SJSA1 (cell line): Measurements from ENCODE around the gene BSN. TPM values are rescaled to one million over a fixed set of nuclear protein-coding genes. Genes with fewer than 3 reads are reported as not detected.
"Not testable (repeated sequence)": the region's sequence is repeated elsewhere in the genome, so short reads cannot be mapped to it uniquely, and the experiment has no call there.

Experiments
- DNase-seq, 2 experiments: peaks; one replicate each; pipeline ENCODE4 v3.0.0-alpha.2; 2015 to 2020; ENCODE audit warnings: low spot score in 2 of 2, low read depth in 1 of 2
- H3K27ac ChIP-seq: fragments of 250-450 bp; sonication (Bioruptor Pico); 2 replicates; pipeline ENCODE4 v1.5.1; 2020; ENCODE audit warnings: mild to moderate bottlenecking, moderate library complexity
- H3K27me3 ChIP-seq: fragments of 250-450 bp; sonication (Bioruptor Pico); replicated peaks from 2 replicates; pipeline ENCODE4 v1.5.1; 2020; ENCODE audit warnings: mild to moderate bottlenecking, moderate library complexity
- H3K36me3 ChIP-seq: fragments of 250-450 bp; sonication (Bioruptor Pico); 2 replicates; pipeline ENCODE4 v1.5.1; 2020; ENCODE audit warnings: mild to moderate bottlenecking
- H3K4me1 ChIP-seq: fragments of 250-450 bp; sonication (Bioruptor Pico); replicated peaks from 2 replicates; pipeline ENCODE4 v1.6.1; 2021; ENCODE audit warnings: mild to moderate bottlenecking
- H3K4me3 ChIP-seq: fragments of 250-450 bp; sonication (Bioruptor Pico); 2 replicates; pipeline ENCODE4 v1.5.1; 2020; ENCODE audit warnings: mild to moderate bottlenecking
- H3K9me3 ChIP-seq: fragments of 250-450 bp; sonication (Bioruptor Pico); replicated peaks from 2 replicates; pipeline ENCODE4 v1.5.1; 2020; ENCODE audit warnings: mild to moderate bottlenecking
- total RNA-seq: library from RNA; depleted of rRNA; stranded (reverse); fragments of >200 nt; shearing (Covaris generic); gene quantifications from 2 replicates; pipeline ENCODE4 v1.2.3, GENCODE V29; 2014

Gene BSN
- total RNA-seq, 1 experiment from 2014 or later, result 0.05 TPM

DNA sequence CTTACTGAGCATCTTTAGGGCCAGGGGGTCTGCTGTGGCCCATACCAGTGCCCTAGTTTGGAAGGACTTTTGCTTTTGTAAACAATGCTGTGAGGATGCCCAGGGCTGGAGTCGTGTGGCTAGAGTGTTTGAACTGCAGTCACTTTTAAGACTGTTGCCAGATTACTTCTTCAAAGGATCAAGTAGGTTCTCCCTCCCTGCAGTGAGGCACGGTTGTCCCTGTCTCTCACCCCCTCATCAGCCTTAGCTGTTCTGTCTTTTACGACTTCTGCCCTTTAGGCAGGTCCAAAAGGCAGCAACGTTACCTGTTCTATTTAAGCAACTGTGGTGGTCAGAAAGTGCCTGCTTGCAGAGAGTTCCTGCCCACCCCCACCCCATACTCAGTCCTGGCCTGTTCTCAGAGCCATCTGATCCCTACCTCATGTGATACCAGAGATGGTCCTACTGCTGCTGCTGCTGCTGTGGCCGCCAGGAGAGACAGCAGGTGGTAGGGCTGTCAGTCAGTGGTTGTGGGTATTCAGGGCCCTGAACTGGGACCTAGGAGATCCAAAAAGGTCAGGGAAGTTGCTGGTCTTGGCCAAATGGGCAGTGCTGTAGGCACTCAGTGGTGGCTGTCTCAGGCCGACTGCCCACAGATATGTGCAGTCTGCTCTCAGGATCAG lies 140.3 kb downstream of the BSN start:
- H3K4me1 ChIP-seq, H3K4me3 ChIP-seq, H3K27ac ChIP-seq, H3K9me3 ChIP-seq, H3K36me3 ChIP-seq, DNase-seq, H3K27me3 ChIP-seq: not testable (repeated sequence)

DNA sequence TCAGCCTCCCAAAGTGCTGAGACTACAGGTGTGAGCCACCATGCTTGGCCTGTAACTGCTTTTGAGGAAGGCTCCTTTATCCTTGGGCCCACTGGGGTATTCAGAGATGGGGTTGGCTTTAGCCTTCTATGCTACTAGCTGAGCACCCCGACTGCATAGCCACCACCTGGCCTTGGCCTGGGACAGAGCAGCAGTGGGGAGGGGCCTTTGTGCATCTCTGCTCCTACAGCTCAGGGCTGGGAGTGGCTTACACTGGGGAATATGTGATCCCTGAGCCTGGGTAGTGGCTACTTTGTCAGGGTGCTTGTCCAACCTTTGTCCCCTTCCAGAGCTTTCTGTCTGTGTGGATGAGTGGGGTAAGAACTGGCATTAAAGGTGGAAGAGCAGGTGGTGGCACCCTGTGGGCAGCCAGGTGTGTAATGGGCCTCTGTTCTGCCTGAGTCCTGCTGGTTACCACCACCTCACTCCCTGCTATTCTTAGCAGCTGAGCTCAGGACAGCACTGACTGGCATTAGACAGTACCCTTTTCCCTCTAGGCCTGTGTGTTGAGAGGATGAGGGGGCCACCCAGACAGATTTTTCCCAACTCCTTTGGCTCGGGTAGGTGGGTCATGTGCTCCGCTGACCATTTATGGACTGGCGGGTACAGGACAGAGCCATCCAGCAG lies 141.2 kb downstream of the BSN start:
- H3K27me3 ChIP-seq, H3K4me1 ChIP-seq, H3K4me3 ChIP-seq, H3K36me3 ChIP-seq, DNase-seq, H3K9me3 ChIP-seq, H3K27ac ChIP-seq: not testable (repeated sequence)

DNA sequence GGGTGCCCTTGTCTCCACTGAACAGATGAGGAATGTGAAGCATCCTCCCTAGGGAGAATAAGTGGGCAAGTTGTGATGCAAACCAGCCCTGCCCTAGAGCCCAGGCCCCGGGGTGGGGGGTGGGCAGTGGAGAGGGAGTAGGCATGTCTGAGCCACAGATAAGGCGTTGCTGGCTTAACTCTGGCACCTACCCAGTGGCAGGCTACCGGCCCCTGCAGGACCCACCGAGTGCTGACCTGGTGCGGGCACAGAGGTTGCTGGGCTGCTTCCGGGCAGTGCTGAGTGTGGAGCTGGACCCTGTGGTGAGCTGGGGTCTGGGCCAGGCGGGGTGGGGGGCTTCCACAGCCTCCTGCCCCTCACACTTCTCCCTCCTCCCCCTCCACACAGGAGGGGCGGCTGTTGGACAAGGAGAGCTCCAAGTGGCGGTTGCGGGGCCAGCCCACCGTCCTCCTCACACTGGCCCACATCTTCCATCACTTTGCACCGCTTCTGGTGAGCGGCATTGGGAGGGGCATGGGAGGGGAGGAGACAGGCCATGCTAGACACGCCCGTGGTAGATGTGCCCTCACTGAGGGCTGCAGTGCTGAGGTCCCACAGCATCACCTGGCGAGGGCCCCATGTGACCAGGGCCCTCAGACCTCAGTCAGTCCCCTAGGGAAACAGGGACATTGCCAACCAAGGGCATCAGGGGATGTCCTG lies 145.2 kb downstream of the BSN start:
- no peak for DNase-seq
- Histone ChIP-seq H3K27me3 (no peaks in the 10 kb centered on the region), H3K9me3 (no peaks in the 10 kb centered on the region), H3K4me3 (no peak overlapping the region), H3K27ac (no peak overlapping the region), H3K4me1 (no peaks in the 10 kb centered on the region), H3K36me3 (peaks cover 11% of the 10 kb centered on the region)

DNA sequence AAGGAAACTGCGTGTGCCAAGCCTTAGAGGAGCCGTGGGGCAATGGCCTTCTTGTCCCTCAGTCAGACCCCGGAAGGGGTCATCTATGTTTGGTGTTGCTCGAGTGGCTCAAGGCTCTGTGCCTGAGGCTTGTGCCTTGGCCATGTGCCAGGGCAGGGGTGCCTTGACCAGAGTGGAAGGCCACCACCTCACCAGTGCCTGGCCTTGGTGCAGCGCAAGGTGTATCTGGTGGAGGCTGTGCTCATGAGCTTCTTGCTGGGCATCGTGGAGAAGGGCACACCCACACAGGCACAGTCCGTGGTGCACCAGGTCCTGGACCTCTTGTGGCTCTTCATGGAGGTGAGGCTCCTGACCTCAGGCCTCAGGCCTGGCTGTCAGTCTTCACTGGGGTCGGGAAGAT lies 145.7 kb downstream of the BSN start:
- no peaks in the 10 kb centered on the region for H3K4me1 ChIP-seq
- no peaks in the 10 kb centered on the region for H3K9me3 ChIP-seq
- H3K27ac ChIP-seq, result no peak overlapping the region
- H3K36me3 ChIP-seq, result peaks cover 11% of the 10 kb centered on the region
- no peak overlapping the region for H3K4me3 ChIP-seq
- H3K27me3 ChIP-seq, result no peaks in the 10 kb centered on the region
- no peak for DNase-seq

DNA sequence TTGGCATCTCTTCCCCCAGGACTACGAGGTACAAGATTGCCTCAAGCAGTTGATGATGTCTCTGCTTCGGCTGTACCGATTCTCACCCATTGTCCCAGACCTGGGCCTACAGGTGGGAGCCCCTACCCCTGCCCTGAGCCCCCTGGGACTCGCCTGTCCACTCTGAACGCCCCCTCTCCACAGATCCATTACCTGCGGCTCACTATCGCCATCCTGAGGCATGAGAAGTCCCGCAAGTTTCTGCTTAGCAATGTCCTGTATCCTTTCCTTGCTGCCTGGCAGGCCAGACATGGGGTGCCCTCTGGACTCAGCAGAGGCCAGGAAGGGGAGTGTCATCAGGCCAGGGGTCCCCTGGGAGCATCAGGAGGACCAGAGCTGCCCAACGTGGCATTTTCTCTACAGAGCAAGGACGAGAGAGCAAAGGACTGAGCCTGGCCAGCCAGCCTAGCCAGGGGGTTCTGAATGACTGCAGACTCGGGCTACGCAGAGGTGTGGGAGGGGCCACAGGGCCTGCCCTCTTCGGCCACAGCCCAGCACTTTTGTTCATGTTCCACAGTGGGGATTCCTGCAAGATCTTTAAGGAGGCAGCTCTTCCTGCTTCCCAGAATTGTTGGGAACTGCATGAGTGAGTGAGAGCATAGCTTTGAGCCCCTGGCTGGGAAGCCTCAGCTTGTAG lies 146.3 kb downstream of the BSN start:
- Histone ChIP-seq H3K4me1 (no peaks in the 10 kb centered on the region), H3K27ac (no peak overlapping the region), H3K27me3 (no peaks in the 10 kb centered on the region), H3K9me3 (no peaks in the 10 kb centered on the region), H3K36me3 (peaks cover 11% of the 10 kb centered on the region), H3K4me3 (no peak overlapping the region)
- DNase-seq, result no peak

DNA sequence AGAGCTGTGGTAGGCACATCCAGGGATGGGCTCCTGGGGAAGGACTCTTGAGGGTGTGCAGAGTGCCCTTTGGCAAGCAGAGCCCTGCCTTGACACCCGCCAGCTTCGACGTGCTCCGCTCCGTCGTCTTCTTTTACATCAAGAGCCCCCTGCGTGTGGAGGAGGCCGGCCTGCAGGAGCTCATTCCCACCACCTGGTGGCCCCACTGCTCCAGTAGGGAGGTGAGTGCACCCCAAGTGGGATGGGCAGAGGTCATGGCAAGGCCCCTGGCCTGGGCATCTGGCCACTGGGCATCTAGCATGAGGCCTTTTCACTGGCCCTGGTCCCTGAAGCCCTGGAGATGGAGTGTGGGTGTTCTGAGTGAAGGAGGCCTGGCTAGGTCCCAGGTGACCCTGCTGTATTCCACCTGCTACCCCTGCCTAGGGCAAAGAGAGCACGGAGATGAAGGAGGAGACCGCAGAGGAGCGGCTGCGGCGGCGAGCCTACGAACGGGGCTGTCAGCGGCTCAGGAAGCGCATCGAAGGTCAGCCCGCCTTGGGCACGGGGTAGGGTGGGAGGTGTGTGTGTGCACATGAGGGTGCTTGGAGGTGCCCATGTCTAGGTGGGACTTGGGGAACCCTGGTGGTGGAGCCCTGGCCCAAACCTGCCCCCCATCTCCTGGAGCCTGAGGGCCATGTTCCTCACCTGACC lies 147.3 kb downstream of the BSN start:
- DNase-seq, result no peak
- H3K36me3 ChIP-seq, result peaks cover 11% of the 10 kb centered on the region
- H3K27ac ChIP-seq, result no peak overlapping the region
- no peaks in the 10 kb centered on the region for H3K9me3 ChIP-seq
- no peaks in the 10 kb centered on the region for H3K4me1 ChIP-seq
- H3K27me3 ChIP-seq, result no peaks in the 10 kb centered on the region
- H3K4me3 ChIP-seq, result no peak overlapping the region

DNA sequence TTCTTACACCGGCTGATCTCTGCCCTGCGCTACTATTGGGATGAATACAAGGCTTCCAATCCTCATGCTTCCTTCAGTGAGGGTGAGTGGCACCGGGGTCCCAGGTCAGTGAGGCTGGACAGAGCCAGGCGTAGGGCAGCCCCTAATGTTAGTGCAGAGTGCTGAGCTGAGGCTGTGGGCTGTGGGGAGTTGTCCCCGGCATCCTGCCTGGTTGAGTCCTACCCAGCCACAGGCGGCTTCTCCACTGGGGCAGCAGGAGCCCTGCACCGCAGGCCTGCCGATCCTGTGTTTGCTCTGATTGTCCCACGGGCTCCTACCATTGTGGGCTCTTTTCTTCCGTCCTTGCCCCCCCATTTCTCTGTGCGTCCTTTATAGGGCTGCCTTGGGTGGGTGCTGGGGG lies 148.4 kb downstream of the BSN start:
- H3K36me3 ChIP-seq, result peaks cover 11% of the 10 kb centered on the region
- no peaks in the 10 kb centered on the region for H3K27me3 ChIP-seq
- H3K9me3 ChIP-seq, result no peaks in the 10 kb centered on the region
- no peak overlapping the region for H3K27ac ChIP-seq
- H3K4me1 ChIP-seq, result no peaks in the 10 kb centered on the region
- DNase-seq, result no peak
- H3K4me3 ChIP-seq, result no peak overlapping the region

DNA sequence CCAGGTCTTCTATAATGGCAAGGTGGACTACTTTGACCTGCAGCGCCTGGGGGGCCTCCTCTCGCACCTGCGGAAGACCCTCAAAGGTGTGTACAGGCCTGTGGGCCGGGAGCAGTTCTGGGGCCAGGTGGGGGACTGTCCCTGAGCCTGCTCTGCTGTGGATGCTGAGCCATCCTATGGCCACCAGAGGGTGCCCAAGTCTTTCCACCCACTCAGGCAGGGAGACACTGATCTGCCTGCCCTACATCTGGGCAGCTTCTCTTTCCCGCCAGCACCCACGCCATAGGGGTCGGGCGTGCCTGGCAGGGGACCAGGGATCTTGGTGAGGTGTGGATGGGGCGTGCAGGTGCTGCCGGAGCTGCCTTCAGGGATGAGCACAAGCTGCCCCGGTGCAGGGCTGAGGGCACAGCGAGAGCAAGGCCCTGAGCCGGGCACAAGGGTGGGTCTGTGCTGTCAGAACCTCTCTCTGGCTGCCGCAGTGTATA lies 149.2 kb downstream of the BSN start:
- peak; percentile 28 to 62 for DNase-seq

DNA sequence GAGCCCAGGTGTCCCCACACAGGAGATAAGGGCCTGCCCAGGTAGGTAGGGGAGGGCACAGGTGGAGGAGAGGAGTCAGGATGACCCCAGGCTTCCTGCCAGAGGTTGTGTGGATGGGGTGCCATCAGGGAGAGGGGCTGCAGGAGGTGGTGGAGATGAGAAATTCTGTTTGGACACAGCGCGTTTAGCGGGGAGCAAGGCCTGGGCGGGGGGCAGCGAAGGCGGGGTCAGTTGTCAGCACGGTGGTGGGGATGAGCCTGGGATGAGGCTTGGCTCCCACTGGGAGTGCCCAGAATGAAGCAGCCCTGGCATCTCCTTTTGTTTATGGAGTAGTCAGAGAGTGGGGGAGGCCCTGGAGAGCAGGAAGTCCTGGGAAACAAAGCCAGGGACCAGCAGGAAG lies 149.7 kb downstream of the BSN start:
- no peaks in the 10 kb centered on the region for H3K9me3 ChIP-seq
- no peak overlapping the region for H3K4me3 ChIP-seq
- no peaks in the 10 kb centered on the region for H3K27me3 ChIP-seq
- H3K4me1 ChIP-seq, result no peaks in the 10 kb centered on the region
- peaks cover 11% of the 10 kb centered on the region for H3K36me3 ChIP-seq
- DNase-seq, result no peak
- no peak overlapping the region for H3K27ac ChIP-seq

More for the DNA sequence above, 149.2 kb downstream of the BSN start:
- H3K4me1 ChIP-seq, result no peaks in the 10 kb centered on the region
- H3K27me3 ChIP-seq, result no peaks in the 10 kb centered on the region
- peaks cover 11% of the 10 kb centered on the region for H3K36me3 ChIP-seq
- no peak overlapping the region for H3K4me3 ChIP-seq
- no peak overlapping the region for H3K27ac ChIP-seq
- H3K9me3 ChIP-seq, result no peaks in the 10 kb centered on the region

DNA sequence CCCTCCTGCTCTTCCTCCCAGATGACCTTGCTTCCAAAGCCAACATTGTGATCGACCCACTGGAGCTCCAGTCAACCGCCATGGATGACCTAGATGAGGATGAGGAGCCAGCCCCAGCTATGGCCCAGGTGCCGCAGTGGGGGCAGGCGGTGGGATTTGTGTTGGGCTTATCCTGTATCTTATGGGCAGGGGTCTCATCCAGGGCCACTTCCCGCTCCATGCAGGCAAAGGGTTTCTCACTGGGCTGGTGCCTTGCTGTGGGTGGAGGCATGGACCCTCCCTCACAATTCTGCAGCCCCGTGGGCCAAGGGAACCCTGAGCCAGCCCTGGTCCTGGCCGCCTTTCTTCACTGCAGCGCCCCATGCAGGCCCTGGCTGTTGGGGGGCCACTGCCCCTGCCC lies 150.4 kb downstream of the BSN start:
- H3K27me3 ChIP-seq, result no peaks in the 10 kb centered on the region
- DNase-seq, result no peak
- H3K9me3 ChIP-seq, result no peaks in the 10 kb centered on the region
- no peak overlapping the region for H3K4me3 ChIP-seq
- no peaks in the 10 kb centered on the region for H3K4me1 ChIP-seq
- no peak overlapping the region for H3K27ac ChIP-seq
- peaks cover 11% of the 10 kb centered on the region for H3K36me3 ChIP-seq

DNA sequence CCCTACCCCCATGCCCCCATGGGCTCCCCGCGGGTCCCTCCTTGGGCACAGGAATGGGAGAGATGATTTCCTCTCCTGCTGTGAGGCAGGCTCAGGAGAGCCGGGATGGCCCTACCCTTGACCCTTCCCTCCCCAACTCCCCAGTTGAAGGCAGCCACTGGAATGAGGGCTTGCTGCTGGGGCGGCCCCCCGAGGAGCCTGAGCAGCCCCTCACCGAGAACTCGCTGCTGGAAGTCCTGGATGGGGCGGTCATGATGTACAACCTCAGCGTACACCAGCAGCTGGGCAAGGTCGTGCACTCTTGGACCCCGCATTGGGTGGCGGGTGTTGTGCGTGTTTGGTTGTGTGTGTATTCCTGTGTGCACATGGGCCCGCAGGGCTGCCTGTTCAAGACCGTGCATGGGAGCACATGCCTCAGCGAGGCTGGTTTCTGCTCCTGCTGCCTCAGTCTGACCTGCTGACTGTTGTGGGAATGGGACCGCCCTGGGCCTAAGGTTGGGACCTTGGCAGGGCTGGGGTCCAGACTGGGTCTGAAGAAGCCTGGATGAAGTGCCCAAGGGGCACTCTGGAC lies 151.2 kb downstream of the BSN start:
- Histone ChIP-seq H3K4me3 (no peak overlapping the region), H3K27me3 (no peaks in the 10 kb centered on the region), H3K27ac (no peak overlapping the region), H3K9me3 (no peaks in the 10 kb centered on the region), H3K36me3 (peaks cover 11% of the 10 kb centered on the region), H3K4me1 (no peaks in the 10 kb centered on the region)
- DNase-seq, result no peak

DNA sequence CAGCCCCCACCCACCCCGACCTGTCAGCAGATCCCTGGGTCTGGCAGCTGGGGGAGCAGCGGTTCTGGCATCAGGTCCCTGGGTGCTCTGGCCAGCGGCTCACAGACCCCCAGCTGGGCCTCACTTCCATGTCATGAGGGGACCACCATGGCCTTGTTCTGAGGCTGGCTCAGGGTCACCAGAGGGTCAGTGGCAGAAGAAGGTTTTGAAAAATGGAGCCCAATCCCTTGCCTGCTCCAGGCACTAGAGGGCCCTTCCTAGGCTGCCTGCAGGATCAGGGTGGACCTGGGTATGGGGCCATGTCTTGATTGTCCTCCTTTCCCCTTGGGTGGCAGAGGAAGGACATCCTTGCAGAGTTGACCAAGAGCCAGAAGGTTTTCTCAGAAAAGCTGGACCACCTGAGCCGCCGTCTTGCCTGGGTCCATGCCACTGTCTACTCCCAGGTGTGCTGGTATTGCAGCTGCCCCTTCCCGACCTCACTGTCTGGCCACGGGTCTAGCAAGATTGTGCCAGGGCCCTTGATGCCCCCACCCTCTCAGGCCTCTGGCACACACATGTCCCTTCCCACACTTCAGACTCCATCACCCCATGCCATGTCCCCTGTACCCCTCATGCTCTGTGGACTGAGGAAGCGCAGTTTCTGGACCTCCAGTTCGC lies 152.3 kb downstream of the BSN start:
- Histone ChIP-seq H3K27me3 (no peaks in the 10 kb centered on the region), H3K9me3 (no peaks in the 10 kb centered on the region), H3K4me3 (no peak overlapping the region), H3K4me1 (no peaks in the 10 kb centered on the region), H3K27ac (no peak overlapping the region), H3K36me3 (peaks cover 11% of the 10 kb centered on the region)
- no peak for DNase-seq

DNA sequence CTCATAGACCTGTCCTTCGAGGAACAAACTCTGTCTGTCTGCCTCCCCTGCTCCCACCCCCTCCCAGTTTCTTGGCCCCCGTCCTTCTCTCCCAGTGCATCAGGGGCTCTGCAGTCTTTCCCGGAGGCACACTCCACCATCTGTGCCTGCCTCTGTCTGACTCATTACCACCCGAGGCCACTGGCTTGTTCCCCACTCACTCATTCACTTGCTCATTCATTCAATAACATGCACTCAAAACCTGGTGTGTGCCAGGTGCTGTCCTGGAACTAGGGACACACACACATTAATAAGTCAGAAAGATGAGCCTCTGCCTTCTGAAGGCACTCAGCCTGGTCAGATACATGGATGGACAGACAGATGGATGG lies 152.8 kb downstream of the BSN start:
- DNase-seq, result no peak
- Histone ChIP-seq H3K4me1 (no peaks in the 10 kb centered on the region), H3K27ac (no peak overlapping the region), H3K4me3 (no peak overlapping the region), H3K9me3 (no peaks in the 10 kb centered on the region), H3K36me3 (peaks cover 11% of the 10 kb centered on the region), H3K27me3 (no peaks in the 10 kb centered on the region)
